Medulla oblongata (tissue), 1 donor: Measurements from ENCODE around the gene AK4.

ENCODE experiments used
- DNase-seq: peaks from one replicate; pipeline ENCODE4 v3.0.0-alpha.2; 2015; ENCODE audit errors: extremely low spot score

Gene AK4

GRCh38 chr1:65277605-65278347 is 129.8 kb downstream of the AK4 start:
- no peak for DNase-seq

GRCh38 chr1:65278376-65279069 is 130.5 kb downstream of the AK4 start:
- no peak for DNase-seq

GRCh38 chr1:65279070-65279779 is 131.2 kb downstream of the AK4 start:
- no peak for DNase-seq
